Stimulated activated CD8-positive, alpha-beta memory T cell treated with anti-CD3 and anti-CD28 coated beads, Interleukin-7, amount 100 ng/mL, for 4 hours (primary cell): ENCODE data around the gene KRTAP1-1.
"Not testable (repeated sequence)": the region's sequence is repeated elsewhere in the genome, so short reads cannot be mapped to it uniquely, and the experiment has no call there.

Experiments
- DNase-seq, 2 donors: peaks; one replicate each; pipeline ENCODE4 v3.0.0-alpha.2; 2020; ENCODE audit warnings: low read depth in 2 of 2

The KRTAP1-1 gene

GRCh38 chr17:41012326-41013120 lies 28.7 kb downstream of the KRTAP1-1 start:
- DNase-seq, result no peak

GRCh38 chr17:41010441-41010840 lies 30.8 kb downstream of the KRTAP1-1 start:
- no peak for DNase-seq

GRCh38 chr17:41009936-41010335 lies 31.3 kb downstream of the KRTAP1-1 start:
- DNase-seq, result no peak

- DNase-seq, result no peak
These were observed 31.9 kb downstream of the KRTAP1-1 start for GRCh38 chr17:41009301-41009760.

GRCh38 chr17:41008811-41009210 lies 32.4 kb downstream of the KRTAP1-1 start, which contains the start of gene KRTAP3-1:
Gene KRTAP3-1 (minus strand): TSS chr17:41009128. CDS start chr17:41009074, 54 bp downstream.
- DNase-seq, result no peak

- DNase-seq, result no peak
These were observed 36.9 kb downstream of the KRTAP1-1 start for GRCh38 chr17:41004397-41004796.

GRCh38 chr17:41003926-41004325 lies 37.3 kb downstream of the KRTAP1-1 start:
- DNase-seq, result no peak

- no peak for DNase-seq
These were observed 38.4 kb downstream of the KRTAP1-1 start for GRCh38 chr17:41002814-41003213.

GRCh38 chr17:41001795-41002194 lies 39.5 kb downstream of the KRTAP1-1 start:
- DNase-seq, result no peak

GRCh38 chr17:40999563-40999962 lies 41.7 kb downstream of the KRTAP1-1 start, which contains the start of gene KRTAP3-2:
Gene KRTAP3-2 (minus strand): TSS chr17:40999906. CDS start chr17:40999853, 53 bp downstream.
- not testable (repeated sequence) for DNase-seq

GRCh38 chr17:40997361-40997760 lies 43.9 kb downstream of the KRTAP1-1 start:
- DNase-seq, result no peak

GRCh38 chr17:40996829-40997228 lies 44.4 kb downstream of the KRTAP1-1 start:
- DNase-seq, result no peak

GRCh38 chr17:40995116-40995515 lies 46.1 kb downstream of the KRTAP1-1 start:
- DNase-seq, result no peak

GRCh38 chr17:40993839-40994238 lies 47.4 kb downstream of the KRTAP1-1 start, which contains the start of gene KRTAP3-3:
Gene KRTAP3-3 (minus strand): TSS chr17:40994164. CDS start chr17:40994097, 67 bp downstream.
- no peak for DNase-seq

- DNase-seq, result no peak
These were observed 48.2 kb downstream of the KRTAP1-1 start for GRCh38 chr17:40993084-40993483.

GRCh38 chr17:40992666-40993065 lies 48.6 kb downstream of the KRTAP1-1 start:
- DNase-seq, result no peak
